Testis (tissue), 3 donors: ENCODE data around the gene PON3. TPM values are rescaled to one million over a fixed set of nuclear protein-coding genes. Genes with fewer than 3 reads are reported as not detected.
"Not testable (repeated sequence)": the region's sequence is repeated elsewhere in the genome, so short reads cannot be mapped to it uniquely, and the experiment has no call there.

ENCODE experiments used
- DNase-seq: peaks from one replicate; pipeline ENCODE4 v3.0.0-alpha.2; 2019
- H3K27ac ChIP-seq, 2 donors: fragments of 200-600 bp; sonication (generic); one replicate each; pipeline ENCODE4 v1.5.1; 2019
- H3K27me3 ChIP-seq: fragments of 200-600 bp; sonication (generic); one replicate; pipeline ENCODE4 v1.5.1; 2019
- H3K36me3 ChIP-seq: fragments of 200-600 bp; sonication (generic); one replicate; pipeline ENCODE4 v1.5.1; 2017; ENCODE audit warnings: low read depth; ENCODE audit errors: missing control alignments
- H3K4me1 ChIP-seq: fragments of 200-600 bp; sonication (generic); one replicate; pipeline ENCODE4 v1.5.1; 2019
- H3K4me3 ChIP-seq, 2 donors: fragments of 200-600 bp; sonication (generic); one replicate each; pipeline ENCODE4 v1.5.1; 2017 to 2019
- H3K9me3 ChIP-seq: fragments of 200-600 bp; sonication (generic); one replicate; pipeline ENCODE4 v1.5.1; 2017
- POLR2A ChIP-seq: fragments of 450-650 bp; IDR thresholded peaks from one replicate; pipeline ENCODE4 v1.6.1; 2017; ENCODE audit warnings: antibody characterized with exemption, mild to moderate bottlenecking, moderate library complexity
- WGBS, 2 donors: methylation state at CpG; one replicate each; pipeline ENCODE4 v1.1.5; 2018; 5-methylcytosine and 5-hydroxymethylcytosine counted together
- intact Hi-C: fragments of 100-400 bp; cut with DNase I; formaldehyde crosslinking; loops from one replicate; pipeline ENCODE4 v1.15.1; 2023; ENCODE audit warnings: low total_unique reads
- polyA plus RNA-seq: library from polyadenylated mRNA; stranded (reverse); fragments of 350-450 nt; fragmentation: Illumina TruSeq; extraction: RNeasy Lipid Tissue Mini Kit (QIAGEN cat#74804); gene quantifications from one replicate; pipeline ENCODE4 v1.2.3, GENCODE V29; 2014; ENCODE audit warnings: low read depth, low replicate concordance; ENCODE audit not compliant: insufficient read depth
- total RNA-seq, 2 donors: library from RNA; depleted of rRNA; stranded (reverse); fragments of >200 nt; gene quantifications; one replicate each; pipeline ENCODE4 v1.2.3, GENCODE V29; 2016
- TF ChIP-seq, protein P1 (sequence below), 3 experiments: fragments of 450-650 bp in 2 of 3; fragments of 200-600 bp in 1 of 3; sonication (generic) in 1 of 3; IDR thresholded peaks; one replicate each; pipeline ENCODE4 v1.5.1; 2016 to 2019; ENCODE audit warnings: antibody characterized with exemption in 3 of 3, mild to moderate bottlenecking in 2 of 3, moderate library complexity in 1 of 3

PON3 gene
- total and polyA plus RNA-seq, 3 donors from 2014 or later = 20.9 to 53.7 (median 27.2) TPM

DNA sequence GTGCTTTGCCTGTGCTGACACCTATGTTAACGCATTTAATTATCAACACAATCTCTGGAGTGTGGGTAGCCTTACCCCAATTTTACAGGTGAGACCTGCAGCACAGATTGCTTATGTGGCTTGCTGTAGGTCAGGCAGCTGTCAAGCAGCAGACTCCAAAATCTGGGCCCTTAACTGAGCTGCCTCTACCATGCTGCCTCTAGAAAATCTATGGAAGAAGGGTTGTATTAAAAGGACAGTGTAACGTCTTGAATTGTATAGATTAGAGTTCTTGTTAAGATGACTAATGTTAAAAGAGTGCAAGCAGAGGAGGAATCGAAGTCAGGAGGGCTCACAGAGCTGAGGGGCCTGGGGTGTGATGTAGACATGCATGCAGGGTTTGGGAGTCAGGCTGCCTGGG is 1.2 kb upstream of the PON3 start:
- no peak for TF ChIP-seq POLR2A
- TF ChIP-seq, protein P1, sequence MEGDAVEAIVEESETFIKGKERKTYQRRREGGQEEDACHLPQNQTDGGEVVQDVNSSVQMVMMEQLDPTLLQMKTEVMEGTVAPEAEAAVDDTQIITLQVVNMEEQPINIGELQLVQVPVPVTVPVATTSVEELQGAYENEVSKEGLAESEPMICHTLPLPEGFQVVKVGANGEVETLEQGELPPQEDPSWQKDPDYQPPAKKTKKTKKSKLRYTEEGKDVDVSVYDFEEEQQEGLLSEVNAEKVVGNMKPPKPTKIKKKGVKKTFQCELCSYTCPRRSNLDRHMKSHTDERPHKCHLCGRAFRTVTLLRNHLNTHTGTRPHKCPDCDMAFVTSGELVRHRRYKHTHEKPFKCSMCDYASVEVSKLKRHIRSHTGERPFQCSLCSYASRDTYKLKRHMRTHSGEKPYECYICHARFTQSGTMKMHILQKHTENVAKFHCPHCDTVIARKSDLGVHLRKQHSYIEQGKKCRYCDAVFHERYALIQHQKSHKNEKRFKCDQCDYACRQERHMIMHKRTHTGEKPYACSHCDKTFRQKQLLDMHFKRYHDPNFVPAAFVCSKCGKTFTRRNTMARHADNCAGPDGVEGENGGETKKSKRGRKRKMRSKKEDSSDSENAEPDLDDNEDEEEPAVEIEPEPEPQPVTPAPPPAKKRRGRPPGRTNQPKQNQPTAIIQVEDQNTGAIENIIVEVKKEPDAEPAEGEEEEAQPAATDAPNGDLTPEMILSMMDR (IDR thresholded peaks at IDR 0.05) = no peak
- DNase-seq = no peak
- intact Hi-C loops = no loop called here
- Histone ChIP-seq H3K27ac (no peak overlapping the region), H3K36me3 (no peaks in the 10 kb centered on the region), H3K4me3 (peak overlapping the region; percentile 69 to 86), H3K4me1 (peaks cover 7% of the 10 kb centered on the region), H3K9me3 (no peaks in the 10 kb centered on the region), H3K27me3 (no peaks in the 10 kb centered on the region)
- 51 to 70% methylated on average over 3 of the region's 3 CpGs for WGBS, 2 donors

DNA sequence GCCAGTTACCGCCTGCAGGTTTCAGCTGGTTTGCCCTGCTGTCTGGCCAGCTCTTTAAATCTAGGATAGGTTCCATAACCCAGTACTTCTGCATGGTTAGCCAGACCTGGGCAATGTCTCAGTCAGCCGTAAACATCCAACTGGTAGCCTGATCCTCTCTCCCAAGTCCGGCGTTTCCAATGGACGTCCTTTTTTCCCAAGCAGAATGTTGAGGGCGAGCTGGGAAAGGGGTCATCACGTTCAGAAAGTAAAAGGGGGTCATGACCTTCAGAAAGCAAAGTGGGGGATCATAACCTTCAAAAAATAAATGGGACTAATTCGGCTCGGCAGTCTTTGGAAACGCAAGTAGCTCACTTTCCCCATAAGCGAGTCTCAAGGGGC is 430 bp downstream of the PON3 start:
- H3K27ac ChIP-seq = peak overlapping the region; percentile 72 to 78
- no peaks in the 10 kb centered on the region for H3K9me3 ChIP-seq
- no peak for TF ChIP-seq POLR2A
- TF ChIP-seq, protein P1 (IDR thresholded peaks at IDR 0.05) = no peak
- H3K27me3 ChIP-seq = no peaks in the 10 kb centered on the region
- H3K36me3 ChIP-seq = no peaks in the 10 kb centered on the region
- peak overlapping the region; percentile 69 to 86 for H3K4me3 ChIP-seq
- H3K4me1 ChIP-seq = peaks cover 7% of the 10 kb centered on the region
- intact Hi-C loops = no loop called here
- WGBS, 2 donors = 38 to 52% methylated on average over 11 of the region's 11 CpGs
- peak; percentile 18 for DNase-seq

DNA sequence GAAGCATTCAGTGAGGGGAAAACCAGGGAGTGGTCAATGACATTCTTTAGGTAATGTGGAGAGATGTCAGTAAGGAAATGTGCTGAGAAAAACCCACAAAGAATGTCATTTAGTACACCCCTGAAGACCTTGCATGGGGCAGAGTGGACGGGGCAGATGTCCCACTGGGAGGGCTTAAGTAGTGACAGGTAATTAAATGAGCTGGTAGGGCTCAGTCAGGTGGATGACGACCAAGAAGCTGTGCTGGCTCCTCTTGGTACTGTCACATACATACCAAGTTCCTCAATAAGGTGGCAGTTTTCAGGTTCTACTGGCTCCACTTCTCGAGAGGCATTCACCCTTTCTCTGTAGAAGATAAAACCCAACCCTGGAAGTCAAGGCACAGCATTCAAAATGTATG is 1.8 kb downstream of the PON3 start:
- Histone ChIP-seq H3K4me1 (peaks cover 7% of the 10 kb centered on the region), H3K27me3 (no peaks in the 10 kb centered on the region), H3K27ac (no peak overlapping the region), H3K9me3 (no peaks in the 10 kb centered on the region), H3K36me3 (no peaks in the 10 kb centered on the region), H3K4me3 (no peak overlapping the region)
- 88 to 90% methylated on average over 3 of the region's 3 CpGs for WGBS, 2 donors
- TF ChIP-seq, protein P1 (IDR thresholded peaks at IDR 0.05) = no peak
- TF ChIP-seq POLR2A = no peak
- intact Hi-C loops = no loop called here
- DNase-seq = no peak

DNA sequence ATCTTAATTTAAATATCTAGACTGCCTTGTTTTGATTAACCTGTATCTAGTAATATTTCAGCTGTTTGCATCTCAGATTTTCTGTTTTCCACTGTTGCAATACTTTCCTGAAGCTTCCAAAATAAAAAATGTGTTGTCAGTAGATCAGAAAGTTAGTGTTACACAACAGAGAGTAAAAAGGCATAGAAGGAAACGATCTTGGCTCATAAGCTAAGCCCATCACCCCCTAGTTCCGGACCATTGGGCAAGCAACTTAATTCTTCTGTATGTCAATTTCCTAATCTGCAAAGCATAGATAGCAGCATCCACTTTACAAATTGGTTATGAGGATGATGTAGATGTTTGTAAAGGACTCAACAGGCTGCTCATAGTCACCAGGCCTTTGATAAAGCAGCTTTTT is 4.4 kb downstream of the PON3 start:
- TF ChIP-seq POLR2A = no peak
- TF ChIP-seq, protein P1 (IDR thresholded peaks at IDR 0.05) = no peak
- DNase-seq = no peak
- H3K4me3 ChIP-seq = no peak overlapping the region
- no peaks in the 10 kb centered on the region for H3K36me3 ChIP-seq
- H3K27me3 ChIP-seq = no peaks in the 10 kb centered on the region
- no peaks in the 10 kb centered on the region for H3K4me1 ChIP-seq
- H3K27ac ChIP-seq = no peak overlapping the region
- WGBS, 2 donors = 84 to 89% methylated on average over 2 of the region's 2 CpGs
- intact Hi-C loops = no loop called here
- no peaks in the 10 kb centered on the region for H3K9me3 ChIP-seq

DNA sequence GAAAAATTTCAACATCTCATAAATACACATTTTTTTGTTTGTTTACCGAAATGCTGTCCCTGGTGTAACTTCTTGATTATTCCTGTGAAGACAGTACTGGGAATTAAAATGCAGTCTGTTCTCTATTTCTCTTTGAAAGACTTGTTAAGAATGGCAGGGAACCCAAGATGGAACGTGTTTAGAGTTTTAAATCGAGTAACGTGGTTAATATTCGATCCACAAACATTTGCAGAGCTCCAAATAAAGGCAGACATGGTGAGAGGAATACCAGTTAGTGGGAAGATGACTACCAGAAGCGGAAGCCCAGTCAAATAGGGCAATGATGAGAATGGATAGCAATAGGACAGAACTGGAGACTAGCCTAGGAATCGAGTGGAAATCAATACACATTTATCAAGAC is 6.7 kb downstream of the PON3 start:
- Histone ChIP-seq H3K4me3 (no peak overlapping the region), H3K27me3 (no peaks in the 10 kb centered on the region), H3K36me3 (no peaks in the 10 kb centered on the region), H3K4me1 (no peaks in the 10 kb centered on the region), H3K27ac (no peak overlapping the region), H3K9me3 (no peaks in the 10 kb centered on the region)
- 91 to 95% methylated on average over 7 of the region's 7 CpGs for WGBS, 2 donors
- no peak for DNase-seq
- TF ChIP-seq, protein P1 (IDR thresholded peaks at IDR 0.05) = no peak
- no peak for TF ChIP-seq POLR2A
- intact Hi-C loops = no loop called here

DNA sequence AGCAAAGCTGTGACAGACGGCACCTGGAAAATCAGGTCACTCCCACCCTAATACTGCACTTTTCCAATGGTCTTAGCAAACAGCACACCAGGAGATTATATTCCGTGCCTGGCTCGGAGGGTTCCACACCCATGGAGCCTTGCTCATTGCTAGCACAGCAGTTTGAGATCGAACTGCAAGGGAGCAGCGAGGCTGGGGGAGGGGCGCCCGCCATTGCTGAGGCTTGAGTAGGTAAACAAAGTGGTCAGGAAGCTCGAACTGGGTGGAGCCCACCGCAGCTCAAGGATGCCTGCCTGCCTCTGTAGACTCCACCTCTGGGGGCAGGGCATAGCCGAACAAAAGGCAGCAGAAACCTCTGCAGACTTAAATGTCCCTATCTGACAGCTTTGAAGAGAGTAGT is 16.7 kb downstream of the PON3 start:
- H3K36me3 ChIP-seq, H3K4me3 ChIP-seq, H3K27me3 ChIP-seq, DNase-seq, H3K27ac ChIP-seq, H3K9me3 ChIP-seq, H3K4me1 ChIP-seq, intact Hi-C loops: not testable (repeated sequence)
- 89 to 96% methylated on average over 7 to 10 of the region's 10 CpGs for WGBS, 2 donors
